NB4 (cell line): ENCODE measurements around the gene SPNS3.

Experiments
- DNase-seq: peaks from one replicate; pipeline ENCODE4 v3.0.0; 2010; ENCODE audit warnings: low read depth
- H3K4me3 ChIP-seq: one replicate; pipeline ENCODE4 v1.5.1; 2011; ENCODE audit warnings: mild to moderate bottlenecking, low read depth, low read length, moderate library complexity
- MYC ChIP-seq: IDR thresholded peaks from 2 replicates; pipeline ENCODE4 v1.6.1; 2011; ENCODE audit warnings: low read depth, low read length
- POLR2A ChIP-seq: IDR thresholded peaks from 2 replicates; pipeline ENCODE4 v1.6.1; 2011; ENCODE audit warnings: mild to moderate bottlenecking; ENCODE audit not compliant: insufficient read length; ENCODE audit errors: extremely low read depth
- TF ChIP-seq, protein P1 (sequence below): IDR thresholded peaks from 2 replicates; pipeline ENCODE4 v1.6.1; 2011; ENCODE audit warnings: low read depth, low read length
- TF ChIP-seq, protein P2 (sequence below): IDR thresholded peaks from one replicate; pipeline ENCODE4 v1.5.1; 2012; ENCODE audit warnings: low read depth, low read length

Gene SPNS3

GRCh38 chr17:4522661-4523060 is 88.9 kb downstream of the SPNS3 start:
- TF ChIP-seq, protein P1, sequence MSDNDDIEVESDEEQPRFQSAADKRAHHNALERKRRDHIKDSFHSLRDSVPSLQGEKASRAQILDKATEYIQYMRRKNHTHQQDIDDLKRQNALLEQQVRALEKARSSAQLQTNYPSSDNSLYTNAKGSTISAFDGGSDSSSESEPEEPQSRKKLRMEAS, result no peak
- TF ChIP-seq, protein P2, sequence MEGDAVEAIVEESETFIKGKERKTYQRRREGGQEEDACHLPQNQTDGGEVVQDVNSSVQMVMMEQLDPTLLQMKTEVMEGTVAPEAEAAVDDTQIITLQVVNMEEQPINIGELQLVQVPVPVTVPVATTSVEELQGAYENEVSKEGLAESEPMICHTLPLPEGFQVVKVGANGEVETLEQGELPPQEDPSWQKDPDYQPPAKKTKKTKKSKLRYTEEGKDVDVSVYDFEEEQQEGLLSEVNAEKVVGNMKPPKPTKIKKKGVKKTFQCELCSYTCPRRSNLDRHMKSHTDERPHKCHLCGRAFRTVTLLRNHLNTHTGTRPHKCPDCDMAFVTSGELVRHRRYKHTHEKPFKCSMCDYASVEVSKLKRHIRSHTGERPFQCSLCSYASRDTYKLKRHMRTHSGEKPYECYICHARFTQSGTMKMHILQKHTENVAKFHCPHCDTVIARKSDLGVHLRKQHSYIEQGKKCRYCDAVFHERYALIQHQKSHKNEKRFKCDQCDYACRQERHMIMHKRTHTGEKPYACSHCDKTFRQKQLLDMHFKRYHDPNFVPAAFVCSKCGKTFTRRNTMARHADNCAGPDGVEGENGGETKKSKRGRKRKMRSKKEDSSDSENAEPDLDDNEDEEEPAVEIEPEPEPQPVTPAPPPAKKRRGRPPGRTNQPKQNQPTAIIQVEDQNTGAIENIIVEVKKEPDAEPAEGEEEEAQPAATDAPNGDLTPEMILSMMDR, result no peak
- TF ChIP-seq MYC (no peak), POLR2A (no peak)
- no peak overlapping the region for H3K4me3 ChIP-seq
- DNase-seq, result no peak

DNA sequence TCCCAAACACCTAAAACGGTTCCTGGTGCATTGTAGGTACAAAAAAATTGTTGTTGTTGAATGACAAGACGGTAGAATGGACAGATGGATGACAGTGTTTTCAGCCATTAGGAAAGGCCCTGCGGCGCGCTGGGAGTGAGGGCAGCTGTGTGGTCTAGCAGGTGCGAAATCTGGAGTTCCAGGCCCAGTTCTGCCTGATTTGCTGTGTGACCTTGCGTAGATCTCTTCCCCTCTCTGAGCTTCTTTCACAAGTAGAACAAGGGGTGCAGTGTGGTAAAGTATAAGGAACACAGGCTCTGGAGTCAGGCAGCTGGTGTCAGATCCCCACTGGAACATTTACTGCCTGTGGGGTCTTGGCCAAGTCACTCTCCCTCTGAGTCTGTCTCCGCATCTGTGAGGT is 90.2 kb downstream of the SPNS3 start:
- no peak overlapping the region for H3K4me3 ChIP-seq
- TF ChIP-seq POLR2A, result no peak
- no peak for DNase-seq

GRCh38 chr17:4525691-4526397 is 92.1 kb downstream of the SPNS3 start:
- no peak for DNase-seq
- TF ChIP-seq, protein P1, result no peak
- no peak for TF ChIP-seq MYC
- no peak overlapping the region for H3K4me3 ChIP-seq

DNA sequence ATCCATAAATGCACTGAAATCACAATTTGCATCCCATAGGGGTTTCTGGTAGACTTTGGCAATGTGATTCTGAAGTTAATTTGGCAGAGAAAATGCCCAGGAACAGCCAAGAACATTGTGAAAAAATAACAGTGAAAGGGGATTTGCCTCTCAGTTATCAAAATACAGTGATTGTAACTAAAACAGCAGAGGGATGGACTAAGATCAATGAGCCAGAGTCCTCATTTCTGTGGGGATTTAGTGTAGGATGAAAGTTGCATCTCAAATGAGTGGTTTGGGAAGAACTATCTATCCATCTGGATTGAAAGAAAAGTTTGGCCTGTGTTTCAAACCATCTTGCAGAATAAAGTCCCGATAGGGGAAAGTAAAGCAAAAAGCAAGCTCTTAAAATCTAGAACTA is 93.4 kb downstream of the SPNS3 start:
- no peak for DNase-seq
- H3K4me3 ChIP-seq, result no peak overlapping the region
- TF ChIP-seq MYC (no peak), POLR2A (no peak)
- TF ChIP-seq, protein P2, result no peak
- TF ChIP-seq, protein P1, result no peak

- H3K4me3 ChIP-seq, result no peak overlapping the region
- TF ChIP-seq, protein P2, result no peak
- TF ChIP-seq, protein P1, result no peak
- TF ChIP-seq MYC (no peak), POLR2A (no peak)
- no peak for DNase-seq
Measured at GRCh38 chr17:4527566-4528125, 93.9 kb downstream of the SPNS3 start.

DNA sequence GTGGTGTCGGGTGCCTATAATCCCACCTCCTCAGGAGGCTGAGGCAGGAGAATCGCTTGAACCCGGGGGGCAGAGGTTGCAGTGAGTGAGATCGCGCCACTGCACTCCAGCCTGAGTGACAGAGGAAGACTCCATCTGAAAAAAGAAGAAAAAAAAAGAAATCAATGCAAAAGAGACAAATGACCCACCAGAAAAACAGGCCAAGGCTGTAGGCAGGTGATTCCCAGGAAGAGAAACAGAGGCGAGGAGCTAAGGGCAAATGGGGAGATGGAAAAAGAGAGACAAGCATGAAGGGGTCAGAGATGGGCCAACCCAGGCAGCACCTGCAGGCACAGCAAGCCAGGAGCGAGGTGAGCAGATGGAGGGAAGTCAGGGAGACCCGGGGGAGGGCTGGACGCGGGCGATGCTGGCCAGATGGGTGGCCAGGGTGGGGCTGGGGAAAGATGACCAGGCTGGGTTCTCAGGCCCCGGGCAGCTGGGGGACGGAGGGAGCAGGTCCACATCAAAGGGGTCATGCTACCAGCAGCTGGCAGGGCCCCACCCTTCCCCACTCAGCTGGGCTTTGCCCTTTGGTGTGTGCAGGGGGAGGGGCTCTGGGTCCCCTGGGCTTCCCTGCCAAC is 95.9 kb downstream of the SPNS3 start:
- H3K4me3 ChIP-seq, result no peak overlapping the region
- no peak for DNase-seq
- TF ChIP-seq, protein P2, result no peak
- TF ChIP-seq MYC (no peak), POLR2A (no peak)
- TF ChIP-seq, protein P1, result no peak
